ENCODE results near the gene RASGRF1.

Gene RASGRF1

GRCh38 chr15:78959360-78959759, 131.2 kb downstream of the RASGRF1 start:
- no peak for FAIRE-seq
- no peak for DNase-seq (ENCODE audit: low spot score)

- DNase-seq (ENCODE audit: low spot score) = no peak
- FAIRE-seq = no peak
Measured at GRCh38 chr15:78957416-78958093, 133.0 kb downstream of the RASGRF1 start.

GRCh38 chr15:78956937-78957336, 133.6 kb downstream of the RASGRF1 start:
- FAIRE-seq = no peak

DNA sequence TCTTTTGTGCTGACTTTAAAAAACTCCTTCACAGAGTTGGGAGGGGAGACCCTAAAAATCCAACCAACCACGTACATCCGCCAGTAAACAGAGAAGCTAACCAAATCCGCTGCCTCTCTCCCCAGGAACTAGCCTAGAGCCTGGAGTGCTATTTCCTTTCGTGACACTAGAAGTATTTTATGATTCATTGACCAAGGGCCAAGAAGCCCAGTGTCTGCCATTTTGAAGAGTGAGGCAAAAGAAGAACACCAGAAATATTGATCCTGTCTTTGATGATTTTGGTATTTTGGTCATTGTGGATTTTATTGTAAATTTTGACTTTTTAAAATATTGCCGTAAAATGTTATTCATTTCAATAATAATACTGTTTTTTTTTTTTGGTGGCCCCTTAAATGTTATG, 135.2 kb downstream of the RASGRF1 start:
- FAIRE-seq (no peak), DNase-seq (ENCODE audit: low spot score) (no peak)

More at GRCh38 chr15:78956937-78957336, 133.6 kb downstream of the RASGRF1 start:
- DNase-seq (ENCODE audit: low spot score) = no peak

- DNase-seq (ENCODE audit: low spot score) (no peak), FAIRE-seq (no peak)
Measured at GRCh38 chr15:78951841-78952238, 138.7 kb downstream of the RASGRF1 start.

GRCh38 chr15:78950902-78951840, 139.4 kb downstream of the RASGRF1 start:
- FAIRE-seq (no peak), DNase-seq (ENCODE audit: low spot score) (no peak)

- FAIRE-seq (no peak), DNase-seq (ENCODE audit: low spot score) (no peak)
Measured at GRCh38 chr15:78950343-78950742, 140.2 kb downstream of the RASGRF1 start.

- no peak for FAIRE-seq
- DNase-seq (ENCODE audit: low spot score) = no peak
Measured at GRCh38 chr15:78949461-78949860, 141.1 kb downstream of the RASGRF1 start.

GRCh38 chr15:78947506-78947905, 143.1 kb downstream of the RASGRF1 start:
- DNase-seq (ENCODE audit: low spot score) (no peak), FAIRE-seq (no peak)

DNA sequence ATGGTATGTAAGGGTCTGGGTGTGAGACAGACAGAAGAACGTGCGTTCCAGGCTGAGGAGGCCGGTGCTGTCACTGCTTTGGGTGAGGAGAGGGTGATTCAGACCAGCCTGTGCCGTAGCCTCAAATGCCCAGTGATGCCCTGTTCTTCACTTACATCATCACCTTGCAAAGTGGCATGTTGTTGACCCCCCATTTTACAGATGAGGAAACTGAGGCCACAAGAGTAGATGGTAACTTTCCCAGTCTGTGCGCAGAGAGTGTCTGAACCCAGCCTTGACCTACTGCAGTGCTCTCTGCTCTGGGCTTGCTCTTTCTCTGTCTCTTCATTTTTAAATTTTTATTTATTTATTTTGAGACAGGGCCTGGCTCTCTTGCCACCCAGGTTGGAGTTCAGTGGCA, 144.1 kb downstream of the RASGRF1 start:
- DNase-seq (ENCODE audit: low spot score) (no peak), FAIRE-seq (no peak)

GRCh38 chr15:78944669-78945407, 145.7 kb downstream of the RASGRF1 start, which contains the start of gene CTSH:
TSS of gene CTSH (minus strand) at chr15:78945046. CDS start at chr15:78944981, 65 bp downstream.
- FAIRE-seq (no peak), DNase-seq (ENCODE audit: low spot score) (peak; percentile 86)

DNA sequence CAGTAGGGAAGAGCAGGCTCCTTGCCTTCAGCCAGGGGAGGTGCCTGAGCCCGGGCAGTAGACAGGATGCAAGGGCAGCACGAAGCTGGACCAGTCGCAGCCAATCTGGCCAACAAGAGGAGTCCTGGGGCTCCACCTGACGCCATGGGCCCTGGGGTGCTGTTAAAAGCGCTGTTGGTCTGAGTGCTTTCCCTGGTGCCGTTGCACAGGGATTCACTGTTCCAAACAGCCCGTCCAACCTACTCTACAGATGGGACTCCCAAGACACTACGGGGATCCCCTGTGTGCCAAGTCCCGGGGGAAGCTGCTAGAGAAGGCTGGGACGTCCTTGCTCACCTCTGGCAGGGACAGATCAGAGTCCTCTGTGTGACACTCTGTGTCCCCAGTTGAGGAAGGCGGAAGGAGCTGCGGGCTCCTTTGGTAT, 146.4 kb downstream of the RASGRF1 start:
- DNase-seq (ENCODE audit: low spot score) (no peak), FAIRE-seq (no peak)

DNA sequence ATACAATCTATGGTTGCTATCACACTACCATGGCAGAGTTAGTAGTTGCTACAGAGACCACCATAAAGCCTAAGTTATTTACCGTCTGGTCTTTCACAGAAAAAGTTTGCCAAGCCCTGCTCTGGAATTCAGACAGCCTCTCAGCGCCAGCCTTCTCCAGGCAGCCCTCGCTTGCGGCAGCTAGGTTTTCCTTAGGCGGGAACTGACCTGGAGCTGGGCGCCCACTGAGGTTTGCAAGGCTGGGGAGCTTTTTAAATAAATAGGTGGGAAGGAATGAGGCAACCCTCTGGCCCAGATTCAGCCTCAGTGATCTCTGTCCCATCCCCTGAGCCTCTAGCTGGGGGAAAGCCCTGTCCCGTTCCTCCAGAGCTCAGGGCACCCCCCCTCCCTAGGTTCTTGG, 146.9 kb downstream of the RASGRF1 start:
- FAIRE-seq = no peak
- DNase-seq (ENCODE audit: low spot score) = no peak

GRCh38 chr15:78942741-78943140, 147.8 kb downstream of the RASGRF1 start:
- no peak for FAIRE-seq
- no peak for DNase-seq (ENCODE audit: low spot score)

DNA sequence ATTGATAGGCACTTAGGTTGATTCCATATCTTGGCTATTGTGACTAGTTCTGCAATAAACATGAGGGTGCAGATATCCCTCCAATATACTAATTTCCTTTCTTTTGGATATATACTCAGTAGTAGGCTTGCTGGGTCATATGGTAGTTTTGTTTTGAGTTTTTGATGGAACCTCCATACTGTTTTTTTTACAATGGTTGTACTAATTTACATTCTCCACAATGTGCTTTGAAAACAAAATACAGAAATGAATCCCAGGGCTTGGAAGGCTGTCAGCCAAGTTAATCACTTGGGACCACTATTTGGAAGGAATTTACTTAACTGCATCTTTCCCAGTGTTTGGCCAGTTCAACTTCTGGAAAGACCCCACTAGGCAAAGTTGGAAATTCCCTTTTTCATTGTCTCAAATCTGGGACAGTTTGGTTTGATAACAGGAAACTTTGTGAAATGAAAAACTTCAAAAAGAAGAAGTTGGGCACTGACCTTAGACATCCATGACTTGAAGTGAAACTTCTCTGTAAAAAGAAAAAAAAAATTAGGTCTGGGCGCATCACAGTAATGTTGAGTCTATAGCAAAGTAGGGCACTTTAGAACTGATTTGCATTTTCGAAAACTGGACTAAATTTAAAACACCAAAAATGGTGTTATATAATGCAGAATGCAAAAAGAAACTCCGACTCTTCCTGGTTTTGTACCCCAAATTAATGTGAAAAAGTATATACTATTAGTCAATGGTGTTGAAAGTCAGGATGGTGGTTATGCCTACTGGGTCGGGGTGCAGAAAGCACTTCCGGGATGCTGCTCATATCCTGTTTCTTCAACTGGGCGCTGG, 151.7 kb downstream of the RASGRF1 start:
- FAIRE-seq = no peak
- no peak for DNase-seq (ENCODE audit: low spot score)

DNA sequence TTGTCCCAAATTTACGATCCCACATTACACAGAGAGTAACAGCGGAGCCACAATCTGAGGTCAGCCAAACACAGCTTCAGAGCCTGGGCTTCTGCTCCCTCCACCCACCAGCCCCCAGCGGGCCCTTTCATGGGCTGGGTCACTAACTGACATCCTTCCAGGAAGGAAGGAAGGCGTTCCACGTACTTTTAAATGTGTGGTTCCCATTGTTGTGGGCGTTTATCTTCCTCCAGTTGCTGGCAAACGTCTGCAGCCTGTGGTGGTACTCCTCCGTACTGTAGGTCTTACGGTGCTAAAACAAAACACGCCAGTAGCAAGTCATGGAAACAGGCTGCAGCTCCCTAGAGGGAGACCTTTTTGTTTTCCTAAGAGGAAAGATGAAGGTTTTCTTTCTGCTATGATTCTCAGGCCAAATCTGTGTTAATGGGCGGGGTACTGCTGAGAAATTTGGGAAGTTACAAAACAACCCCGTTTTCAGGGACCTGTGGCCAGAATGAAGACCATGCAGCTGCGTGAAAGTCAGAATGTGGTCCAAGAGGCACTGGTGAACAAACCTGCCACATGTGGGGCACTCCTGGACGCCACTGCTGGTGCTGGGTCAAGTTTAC, 153.3 kb downstream of the RASGRF1 start:
- FAIRE-seq (no peak), DNase-seq (ENCODE audit: low spot score) (no peak)

GRCh38 chr15:78934655-78935023, 155.9 kb downstream of the RASGRF1 start:
- FAIRE-seq = no peak

DNA sequence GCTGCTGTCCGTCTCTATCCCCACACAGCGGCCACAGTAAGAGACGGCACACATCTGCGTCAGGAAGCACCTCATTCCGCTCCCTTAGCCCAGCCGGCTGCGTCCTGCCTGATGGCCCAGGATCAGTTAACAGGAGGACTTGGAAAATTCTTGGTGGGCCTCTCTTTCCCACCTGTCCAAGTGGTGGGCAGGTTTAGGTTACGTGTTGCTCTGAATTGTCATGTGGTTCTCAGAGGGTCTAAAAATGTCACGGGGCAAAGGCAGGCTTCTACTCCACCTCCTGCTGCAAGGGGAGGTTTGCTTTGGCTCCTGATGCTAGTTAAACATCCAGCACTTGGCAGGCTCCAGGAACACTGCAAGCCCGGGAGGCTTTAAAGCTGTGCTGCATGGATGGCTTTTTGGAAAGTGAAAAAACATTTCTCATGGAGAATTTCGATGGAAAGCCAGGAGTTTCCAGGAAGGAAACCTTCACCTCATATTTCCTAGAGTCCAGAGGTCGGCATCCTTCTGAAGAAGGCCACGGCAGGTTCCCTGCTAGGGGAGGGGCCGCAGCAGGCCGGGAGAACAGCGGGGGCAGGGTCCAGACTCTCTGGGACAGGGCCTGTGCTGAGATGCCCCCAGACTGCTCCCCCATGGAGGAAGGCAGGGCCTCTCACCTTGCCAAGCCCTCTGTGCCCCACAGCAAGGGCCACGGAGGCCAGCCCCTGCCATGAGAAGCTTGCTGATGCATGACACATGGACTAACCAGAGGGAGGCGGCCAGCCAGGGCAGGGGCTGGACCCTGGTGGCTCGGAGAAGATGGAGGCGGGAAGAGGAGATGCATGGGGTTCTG, 156.5 kb downstream of the RASGRF1 start:
- DNase-seq (ENCODE audit: low spot score) (no peak), FAIRE-seq (no peak)

More at GRCh38 chr15:78934655-78935023, 155.9 kb downstream of the RASGRF1 start:
- DNase-seq (ENCODE audit: low spot score) = no peak

DNA sequence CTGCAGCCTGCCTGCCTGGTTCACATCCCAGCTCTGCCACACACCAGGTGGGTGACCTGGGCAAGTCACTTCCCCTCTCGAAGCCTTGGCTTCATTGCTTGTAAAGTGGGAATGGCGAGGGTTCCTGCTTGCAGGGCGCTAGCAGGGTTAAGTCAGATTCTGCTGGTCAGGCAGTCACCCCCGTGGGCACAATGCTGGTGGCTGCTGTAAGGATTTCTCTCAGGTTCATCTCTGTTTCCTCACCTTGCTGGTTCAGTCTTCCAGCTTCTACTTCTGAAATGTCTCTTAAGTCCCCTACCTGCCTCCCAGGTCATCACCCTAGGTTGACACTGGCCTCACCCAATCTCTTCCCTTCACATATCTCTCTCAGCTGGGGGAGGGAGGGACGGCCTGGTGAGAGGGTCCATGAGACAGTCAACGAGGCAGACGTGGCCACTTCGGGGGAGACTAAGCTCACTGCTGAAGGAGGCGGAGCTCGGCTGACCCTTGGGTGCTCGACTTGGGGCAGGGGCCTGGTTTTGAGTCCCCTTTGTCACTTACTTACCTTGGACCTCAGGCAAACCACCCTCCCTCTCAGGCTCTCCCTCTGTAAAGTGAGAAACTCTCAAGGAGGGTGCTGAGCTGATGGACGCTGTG, 157.3 kb downstream of the RASGRF1 start:
- DNase-seq (ENCODE audit: low spot score) (no peak), FAIRE-seq (no peak)
